GM11168 (cell line): ENCODE measurements around the gene FAM124A.

ENCODE experiments used
- in situ Hi-C: fragments of 300-500 bp; cut with MboI; formaldehyde crosslinking; loops from one replicate; pipeline ENCODE4 v1.12.0; 2022; ENCODE audit warnings: low sequenced_read_pairs; ENCODE audit not compliant: unreplicated experiment

The FAM124A gene

DNA sequence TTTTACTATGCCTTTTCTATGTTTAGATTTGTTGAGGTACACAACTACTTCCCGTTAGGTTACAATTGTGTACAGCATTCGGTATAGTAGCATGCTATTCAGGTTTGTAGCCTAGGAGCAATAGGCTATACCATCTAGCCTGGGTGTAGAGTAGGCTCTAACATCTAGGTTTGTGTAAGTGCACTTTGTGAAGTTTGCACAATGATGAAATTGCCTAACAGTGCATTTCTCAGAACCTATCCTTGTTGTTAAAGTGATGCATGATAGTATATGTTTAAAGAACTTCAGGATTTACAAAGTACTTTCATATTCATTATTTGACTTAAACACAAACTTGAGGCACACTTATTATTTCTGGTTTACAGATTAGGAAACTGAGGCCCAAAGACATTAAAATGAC, 105.8 kb downstream of the FAM124A start:
- in situ Hi-C loops: no loop called here

DNA sequence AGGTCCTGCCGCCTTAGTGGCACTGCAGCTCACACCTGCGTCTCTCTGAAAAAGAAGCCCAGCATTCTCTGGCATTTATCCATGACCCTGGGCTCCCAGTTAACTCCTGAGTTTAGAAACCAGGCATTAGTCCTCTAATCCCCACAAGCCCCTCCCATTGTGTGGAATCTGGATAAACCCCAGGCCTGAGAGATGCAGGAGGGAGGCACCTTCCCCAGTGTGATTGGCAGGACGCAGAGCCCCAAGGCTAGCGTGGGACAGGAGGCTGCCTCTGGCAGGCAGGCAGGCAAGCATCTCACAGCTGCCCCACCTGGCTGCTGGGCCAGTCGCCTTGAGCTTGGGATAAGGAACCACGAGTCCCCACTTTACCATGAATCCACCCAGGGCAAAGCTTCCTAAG, 106.3 kb downstream of the FAM124A start:
- in situ Hi-C loops: no loop called here

GRCh38 chr13:51329606-51330005, 107.4 kb downstream of the FAM124A start:
- in situ Hi-C loops: no loop called here

GRCh38 chr13:51330791-51331190, 108.6 kb downstream of the FAM124A start:
- in situ Hi-C loops: no loop called here

- in situ Hi-C loops: no loop called here
These were observed 109.2 kb downstream of the FAM124A start for GRCh38 chr13:51331354-51331861.

- in situ Hi-C loops: no loop called here
These were observed 110.6 kb downstream of the FAM124A start for GRCh38 chr13:51332566-51333361.

- in situ Hi-C loops: no loop called here
These were observed 111.2 kb downstream of the FAM124A start for GRCh38 chr13:51333421-51333820.

GRCh38 chr13:51333826-51334225, 111.6 kb downstream of the FAM124A start:
- in situ Hi-C loops: no loop called here
